Neural progenitor cell (in vitro differentiated cells): ENCODE data around the gene TSC22D2. TPM values are rescaled to one million over a fixed set of nuclear protein-coding genes. Genes with fewer than 3 reads are reported as not detected.

Experiments
- DNase-seq: peaks from one replicate; pipeline ENCODE4 v3.0.0-alpha.2; 2016; ENCODE audit warnings: low spot score
- H2AFZ ChIP-seq: fragments of 200-600 bp; sonication (generic); replicated peaks from 2 replicates; pipeline ENCODE4 v1.6.1; 2016; ENCODE audit warnings: antibody characterized with exemption
- H3F3A ChIP-seq: fragments of 200-600 bp; sonication (generic); 2 replicates; pipeline ENCODE4 v1.6.1; 2016; ENCODE audit warnings: antibody characterized with exemption, low read depth
- H3K27ac ChIP-seq: fragments of 200-600 bp; sonication (generic); 2 replicates; pipeline ENCODE4 v1.5.1; 2016; ENCODE audit warnings: mild to moderate bottlenecking
- H3K27me3 ChIP-seq: fragments of 200-600 bp; sonication (generic); 2 replicates; pipeline ENCODE4 v1.6.1; 2016; ENCODE audit warnings: mild to moderate bottlenecking, moderate library complexity
- H3K36me3 ChIP-seq: fragments of 200-600 bp; sonication (generic); 2 replicates; pipeline ENCODE4 v1.5.1; 2016
- H3K4me1 ChIP-seq: fragments of 200-600 bp; sonication (generic); 2 replicates; pipeline ENCODE4 v1.6.1; 2016; ENCODE audit warnings: mixed run types
- H3K4me2 ChIP-seq: fragments of 200-600 bp; sonication (generic); 2 replicates; pipeline ENCODE4 v1.6.1; 2016
- H3K4me3 ChIP-seq: fragments of 200-600 bp; sonication (generic); 2 replicates; pipeline ENCODE4 v1.5.1; 2016
- H3K79me2 ChIP-seq: fragments of 200-600 bp; sonication (generic); 2 replicates; pipeline ENCODE4 v1.6.1; 2016; ENCODE audit warnings: low read depth
- H3K9ac ChIP-seq: fragments of 200-600 bp; sonication (generic); 2 replicates; pipeline ENCODE4 v1.6.1; 2016
- H3K9me3 ChIP-seq: fragments of 200-600 bp; sonication (generic); 2 replicates; pipeline ENCODE4 v1.5.1; 2016; ENCODE audit warnings: low read depth
- H4K20me1 ChIP-seq: fragments of 200-600 bp; sonication (generic); 2 replicates; pipeline ENCODE4 v1.6.1; 2016; ENCODE audit warnings: low read depth
- H3K27ac Mint-ChIP-seq: 3 replicates; pipeline ENCODE4 v1.8.0; 2021; ENCODE audit warnings: mixed read lengths
- H3K27me3 Mint-ChIP-seq: 2 replicates; pipeline ENCODE4 v1.8.0; 2022; ENCODE audit warnings: low read depth, mild to moderate bottlenecking, inconsistent platforms, moderate library complexity, mixed read lengths; ENCODE audit not compliant: insufficient read depth
- H3K36me3 Mint-ChIP-seq: 3 replicates; pipeline ENCODE4 v1.8.0; 2021; ENCODE audit warnings: mixed read lengths
- H3K4me1 Mint-ChIP-seq: 3 replicates; pipeline ENCODE4 v1.8.0; 2021; ENCODE audit warnings: mixed read lengths
- H3K4me3 Mint-ChIP-seq: 3 replicates; pipeline ENCODE4 v1.8.0; 2021; ENCODE audit warnings: mild to moderate bottlenecking, moderate library complexity, mixed read lengths
- H3K9me3 Mint-ChIP-seq: 3 replicates; pipeline ENCODE4 v1.8.0; 2020; ENCODE audit warnings: mixed read lengths
- EZH2 ChIP-seq: fragments of 200-600 bp; sonication (generic); IDR thresholded peaks from 2 replicates; pipeline ENCODE4 v1.6.1; 2017; ENCODE audit warnings: antibody characterized with exemption, mild to moderate bottlenecking, moderate library complexity
- EZH2phosphoT487 ChIP-seq: fragments of 200-600 bp; sonication (generic); IDR thresholded peaks from 2 replicates; pipeline ENCODE4 v1.6.1; 2017; ENCODE audit warnings: antibody characterized with exemption
- total RNA-seq: library from RNA; depleted of rRNA; stranded (reverse); fragments of >200 nt; gene quantifications from 2 replicates; pipeline ENCODE4 v1.2.3, GENCODE V29; 2015; ENCODE audit warnings: low replicate concordance
- TF ChIP-seq, protein P1 (sequence below): fragments of 200-600 bp; sonication (generic); IDR thresholded peaks from 2 replicates; pipeline ENCODE4 v1.5.1; 2017; ENCODE audit warnings: antibody characterized with exemption, mild to moderate bottlenecking

TSC22D2 gene
- total RNA-seq, 1 donor from 2014 or later: 18.7 TPM

DNA sequence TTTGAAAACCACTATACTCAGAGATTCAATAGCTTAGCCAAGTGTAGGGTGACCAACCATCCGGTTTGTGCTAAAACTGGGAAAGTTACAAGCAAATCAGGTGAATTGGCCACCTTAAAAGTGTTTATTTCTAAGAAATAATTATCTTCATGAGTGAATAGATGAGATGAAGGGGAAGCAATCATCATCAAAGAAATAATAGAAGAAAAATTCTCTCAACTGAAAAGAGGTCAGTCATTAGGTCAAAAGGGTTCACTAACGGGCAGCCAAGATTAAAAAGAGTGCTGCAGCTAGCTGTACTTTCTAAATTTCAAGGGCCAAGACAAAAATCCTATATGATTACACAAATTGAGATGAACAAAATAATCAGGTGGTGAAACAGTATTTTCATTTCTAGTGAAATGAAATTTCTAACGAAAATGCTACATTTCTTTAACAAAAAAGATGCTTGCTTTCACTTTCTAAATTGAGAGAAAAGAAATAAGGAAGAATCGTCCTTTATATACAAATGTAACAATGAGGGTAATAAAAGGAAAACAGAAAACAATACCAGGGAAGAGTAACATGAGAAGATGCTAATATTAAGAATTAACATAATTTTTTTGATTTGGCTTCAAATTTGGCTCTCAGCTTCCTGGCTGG lies 34.7 kb upstream of the TSC22D2 start:
- no peak for DNase-seq
- H3K79me2 ChIP-seq: no peaks in the 10 kb centered on the region
- Mint-ChIP-seq H3K4me3 (no peak overlapping the region), H3K9me3 (no peaks in the 10 kb centered on the region), H3K27ac (no peak overlapping the region), H3K4me1 (peaks cover 24% of the 10 kb centered on the region), H3K27me3 (no peaks in the 10 kb centered on the region), H3K36me3 (no peaks in the 10 kb centered on the region)
- H3K9me3 ChIP-seq: no peaks in the 10 kb centered on the region
- H3K27me3 ChIP-seq: no peaks in the 10 kb centered on the region
- TF ChIP-seq, protein P1, sequence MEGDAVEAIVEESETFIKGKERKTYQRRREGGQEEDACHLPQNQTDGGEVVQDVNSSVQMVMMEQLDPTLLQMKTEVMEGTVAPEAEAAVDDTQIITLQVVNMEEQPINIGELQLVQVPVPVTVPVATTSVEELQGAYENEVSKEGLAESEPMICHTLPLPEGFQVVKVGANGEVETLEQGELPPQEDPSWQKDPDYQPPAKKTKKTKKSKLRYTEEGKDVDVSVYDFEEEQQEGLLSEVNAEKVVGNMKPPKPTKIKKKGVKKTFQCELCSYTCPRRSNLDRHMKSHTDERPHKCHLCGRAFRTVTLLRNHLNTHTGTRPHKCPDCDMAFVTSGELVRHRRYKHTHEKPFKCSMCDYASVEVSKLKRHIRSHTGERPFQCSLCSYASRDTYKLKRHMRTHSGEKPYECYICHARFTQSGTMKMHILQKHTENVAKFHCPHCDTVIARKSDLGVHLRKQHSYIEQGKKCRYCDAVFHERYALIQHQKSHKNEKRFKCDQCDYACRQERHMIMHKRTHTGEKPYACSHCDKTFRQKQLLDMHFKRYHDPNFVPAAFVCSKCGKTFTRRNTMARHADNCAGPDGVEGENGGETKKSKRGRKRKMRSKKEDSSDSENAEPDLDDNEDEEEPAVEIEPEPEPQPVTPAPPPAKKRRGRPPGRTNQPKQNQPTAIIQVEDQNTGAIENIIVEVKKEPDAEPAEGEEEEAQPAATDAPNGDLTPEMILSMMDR: no peak
- TF ChIP-seq EZH2: no peak
- TF ChIP-seq EZH2phosphoT487: no peak
- H3K4me1 ChIP-seq: peaks cover 43% of the 10 kb centered on the region
- H3K27ac ChIP-seq: peak overlapping the region; percentile 21
- H4K20me1 ChIP-seq: no peaks in the 10 kb centered on the region
- H3K4me3 ChIP-seq: no peak overlapping the region
- no peaks in the 10 kb centered on the region for H3K36me3 ChIP-seq
- H3K9ac ChIP-seq: no peak overlapping the region
- peaks cover 15% of the 10 kb centered on the region for H3F3A ChIP-seq
- H3K4me2 ChIP-seq: no peak overlapping the region
- H2AFZ ChIP-seq: no peak overlapping the region

DNA sequence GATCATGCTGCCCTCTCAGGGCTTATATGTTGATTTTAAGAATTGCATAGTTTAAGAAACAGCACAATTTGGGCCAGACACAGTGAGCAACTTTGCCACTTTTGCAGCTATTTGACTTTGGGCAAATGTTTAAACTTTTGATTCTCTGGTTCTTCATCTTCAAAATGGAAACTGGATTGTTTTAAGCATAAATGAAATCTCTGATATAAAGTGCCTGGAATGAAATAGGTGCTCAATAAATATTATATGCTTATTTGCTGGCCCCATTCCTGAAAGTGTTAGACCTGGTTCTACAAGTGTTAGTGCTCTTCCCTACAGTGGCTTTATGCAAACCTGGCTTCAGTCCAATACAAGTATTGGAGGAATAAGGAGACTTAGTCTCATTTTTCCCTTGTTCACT lies 33.1 kb upstream of the TSC22D2 start:
- H3K4me1 Mint-ChIP-seq: peaks cover 20% of the 10 kb centered on the region
- no peaks in the 10 kb centered on the region for H3K36me3 Mint-ChIP-seq
- H3K9me3 ChIP-seq: no peaks in the 10 kb centered on the region

DNA sequence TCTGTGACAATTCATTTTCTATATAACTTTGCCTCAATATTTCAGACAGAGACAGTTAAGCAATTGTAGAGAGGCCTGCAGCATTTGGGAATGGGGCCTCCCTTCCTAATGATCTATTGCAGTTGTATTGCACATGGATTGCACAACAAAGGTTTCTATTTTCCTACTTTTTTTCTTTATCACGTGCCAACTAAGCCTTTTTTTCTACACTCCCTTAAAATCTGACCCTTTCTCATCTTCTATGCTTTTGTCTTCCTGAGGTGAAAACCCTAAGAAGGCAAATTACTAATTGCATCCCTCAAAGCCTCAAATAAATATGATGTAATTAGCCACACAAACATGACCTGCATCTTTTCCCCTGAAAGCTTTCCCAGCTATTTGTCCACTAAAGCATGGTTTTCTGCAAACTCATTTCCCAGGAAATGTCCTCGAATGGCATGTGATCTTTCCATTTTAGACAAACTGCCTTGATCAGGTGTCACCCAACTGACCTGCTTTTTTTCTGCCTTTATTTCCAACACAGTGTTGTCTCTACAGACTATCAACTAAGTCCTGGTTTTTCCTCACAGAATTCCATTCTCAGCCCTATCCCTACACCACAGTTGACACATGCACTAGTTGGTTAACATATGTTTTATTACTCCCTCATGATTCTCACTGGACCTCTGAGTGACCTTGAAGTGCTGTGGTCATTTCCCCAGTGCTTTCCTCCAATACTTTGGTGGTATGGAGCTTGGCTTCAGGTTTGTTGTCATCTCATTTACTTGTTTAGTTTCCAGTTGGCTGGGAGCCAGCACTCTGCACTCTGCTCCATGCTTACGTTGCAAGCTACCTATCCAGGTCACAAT lies 31.9 kb upstream of the TSC22D2 start:
- Histone ChIP-seq H2AFZ (no peak overlapping the region), H3K79me2 (no peaks in the 10 kb centered on the region), H3K4me3 (no peak overlapping the region), H3K27me3 (no peaks in the 10 kb centered on the region), H3F3A (peaks cover 15% of the 10 kb centered on the region), H3K27ac (no peak overlapping the region), H4K20me1 (no peaks in the 10 kb centered on the region), H3K36me3 (no peaks in the 10 kb centered on the region), H3K9ac (no peak overlapping the region), H3K4me2 (no peak overlapping the region), H3K9me3 (no peaks in the 10 kb centered on the region), H3K4me1 (peaks cover 25% of the 10 kb centered on the region)
- Mint-ChIP-seq H3K4me1 (peaks cover 11% of the 10 kb centered on the region), H3K4me3 (no peak overlapping the region), H3K27me3 (peaks cover 3% of the 10 kb centered on the region), H3K36me3 (no peaks in the 10 kb centered on the region), H3K9me3 (no peaks in the 10 kb centered on the region), H3K27ac (no peak overlapping the region)
- TF ChIP-seq, protein P1: no peak
- no peak for TF ChIP-seq EZH2phosphoT487
- TF ChIP-seq EZH2: no peak
- no peak for DNase-seq

More for the DNA sequence above, 33.1 kb upstream of the TSC22D2 start:
- no peak overlapping the region for H2AFZ ChIP-seq
- H3F3A ChIP-seq: peaks cover 15% of the 10 kb centered on the region
- H4K20me1 ChIP-seq: no peaks in the 10 kb centered on the region
- peaks cover 38% of the 10 kb centered on the region for H3K4me1 ChIP-seq
- no peaks in the 10 kb centered on the region for H3K9me3 Mint-ChIP-seq
- H3K27me3 ChIP-seq: no peaks in the 10 kb centered on the region
- TF ChIP-seq, protein P1: no peak
- TF ChIP-seq EZH2phosphoT487 (no peak), EZH2 (no peak)
- H3K27ac Mint-ChIP-seq: no peak overlapping the region
- no peak overlapping the region for H3K9ac ChIP-seq
- H3K27ac ChIP-seq: no peak overlapping the region
- no peak for DNase-seq
- H3K4me3 Mint-ChIP-seq: no peak overlapping the region
- H3K4me3 ChIP-seq: no peak overlapping the region
- no peaks in the 10 kb centered on the region for H3K36me3 ChIP-seq
- no peaks in the 10 kb centered on the region for H3K79me2 ChIP-seq
- H3K27me3 Mint-ChIP-seq: peaks cover 3% of the 10 kb centered on the region
- no peak overlapping the region for H3K4me2 ChIP-seq
